Adipose tissue (tissue), 3 donors: ENCODE measurements around the gene RASGEF1C. TPM values are rescaled to one million over a fixed set of nuclear protein-coding genes. Genes with fewer than 3 reads are reported as not detected.

Experiments
- H3K27ac ChIP-seq: one replicate; pipeline ENCODE4 v1.5.1; 2013; ENCODE audit warnings: low read depth, low read length
- WGBS, 3 donors: extraction: QIAGEN DNeasy Blood & Tissue Kit; methylation state at CpG; one replicate each; pipeline ENCODE4 v1.1.7; 2013; 5-methylcytosine and 5-hydroxymethylcytosine counted together
- polyA plus RNA-seq, 3 donors: library from polyadenylated mRNA; stranded (reverse); fragments of 200-250 nt; gene quantifications; one replicate each; pipeline ENCODE4 v1.2.3, GENCODE V29; 2013
- donor health status: healthy with polysubstance abuse.
- donor health status: Bipolar disorder and iron deficiency.
- donor health status: healthy.

Gene RASGEF1C
- polyA plus RNA-seq, 3 donors, result 0.09 TPM; not detected in 1

DNA sequence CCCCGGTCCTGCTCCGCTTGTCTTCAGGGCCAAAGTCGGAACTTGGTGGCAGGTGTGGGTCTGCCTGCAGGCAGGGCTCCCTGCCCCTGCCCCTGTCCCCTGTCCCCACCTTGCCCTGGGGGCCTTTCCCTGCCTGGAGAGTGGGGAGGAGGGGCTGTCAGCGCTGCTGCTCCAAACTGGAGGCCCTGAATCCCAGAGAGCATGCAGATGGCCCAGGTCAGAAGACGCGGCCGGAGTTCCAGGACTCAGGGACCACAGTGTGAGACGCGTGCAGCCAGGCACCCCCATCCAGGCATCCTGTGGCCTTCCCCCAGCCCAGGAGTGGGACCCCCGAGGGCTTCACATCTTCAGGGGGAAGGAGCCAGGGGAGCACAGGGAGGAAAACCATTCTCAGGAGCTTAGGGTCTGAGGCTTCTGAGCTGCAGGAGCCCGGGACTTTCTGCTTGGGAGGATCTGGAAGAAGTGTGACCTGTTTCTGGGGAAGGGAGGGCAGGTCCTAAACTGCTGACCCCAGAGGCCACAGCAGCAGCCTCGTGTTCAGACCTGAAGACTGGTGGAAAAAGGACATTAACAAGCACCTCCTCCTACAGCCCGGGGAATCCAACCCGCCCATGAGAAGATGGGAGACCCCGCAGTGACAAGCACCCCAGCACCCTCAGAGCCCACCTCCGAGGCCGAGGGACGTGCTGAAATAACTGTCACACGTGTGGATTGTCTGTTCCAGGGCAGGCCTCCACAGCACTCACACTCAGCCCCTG, 38.0 kb downstream of the RASGEF1C start:
- 82 to 87% (median 85%) methylated on average over 19 of the region's 19 CpGs for WGBS, 3 donors
- H3K27ac ChIP-seq, result no peak overlapping the region

DNA sequence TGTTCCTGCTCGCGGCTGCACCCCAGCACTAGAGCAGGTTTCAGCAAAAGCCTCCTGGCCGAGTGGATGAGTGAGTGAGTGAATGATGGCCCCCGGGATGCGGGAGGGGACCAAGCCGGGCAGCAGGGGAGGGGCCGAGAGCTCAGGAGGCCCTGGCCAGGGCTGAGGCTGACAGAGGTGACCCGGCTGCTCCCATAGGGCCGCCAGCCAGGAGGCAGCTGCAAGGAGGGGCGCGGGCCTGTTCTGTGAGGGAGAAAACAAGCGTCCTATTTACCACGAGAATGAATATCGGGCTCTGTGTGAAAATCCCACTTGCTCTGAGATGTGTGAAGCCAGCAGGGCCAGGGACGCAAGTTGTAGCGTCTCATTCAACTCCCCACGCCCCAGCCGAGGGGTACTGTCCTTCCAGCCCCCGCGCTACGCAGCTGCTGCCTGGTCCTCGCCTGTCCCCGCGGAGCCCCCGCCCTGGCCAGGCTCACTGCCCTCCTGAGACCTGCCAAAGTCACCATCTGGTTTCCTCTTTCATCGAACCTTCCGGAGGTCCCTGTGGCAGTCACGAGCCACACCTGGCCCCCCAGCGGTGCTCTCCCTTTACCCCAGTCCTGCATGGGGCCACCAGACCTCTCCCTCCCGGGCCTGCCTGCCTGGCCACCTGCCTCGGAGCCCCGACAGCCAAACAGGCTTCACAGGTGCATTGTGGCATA, 38.8 kb downstream of the RASGEF1C start:
- H3K27ac ChIP-seq, result no peak overlapping the region
- 46 to 60% (median 49%) methylated on average over 32 of the region's 32 CpGs for WGBS, 3 donors

DNA sequence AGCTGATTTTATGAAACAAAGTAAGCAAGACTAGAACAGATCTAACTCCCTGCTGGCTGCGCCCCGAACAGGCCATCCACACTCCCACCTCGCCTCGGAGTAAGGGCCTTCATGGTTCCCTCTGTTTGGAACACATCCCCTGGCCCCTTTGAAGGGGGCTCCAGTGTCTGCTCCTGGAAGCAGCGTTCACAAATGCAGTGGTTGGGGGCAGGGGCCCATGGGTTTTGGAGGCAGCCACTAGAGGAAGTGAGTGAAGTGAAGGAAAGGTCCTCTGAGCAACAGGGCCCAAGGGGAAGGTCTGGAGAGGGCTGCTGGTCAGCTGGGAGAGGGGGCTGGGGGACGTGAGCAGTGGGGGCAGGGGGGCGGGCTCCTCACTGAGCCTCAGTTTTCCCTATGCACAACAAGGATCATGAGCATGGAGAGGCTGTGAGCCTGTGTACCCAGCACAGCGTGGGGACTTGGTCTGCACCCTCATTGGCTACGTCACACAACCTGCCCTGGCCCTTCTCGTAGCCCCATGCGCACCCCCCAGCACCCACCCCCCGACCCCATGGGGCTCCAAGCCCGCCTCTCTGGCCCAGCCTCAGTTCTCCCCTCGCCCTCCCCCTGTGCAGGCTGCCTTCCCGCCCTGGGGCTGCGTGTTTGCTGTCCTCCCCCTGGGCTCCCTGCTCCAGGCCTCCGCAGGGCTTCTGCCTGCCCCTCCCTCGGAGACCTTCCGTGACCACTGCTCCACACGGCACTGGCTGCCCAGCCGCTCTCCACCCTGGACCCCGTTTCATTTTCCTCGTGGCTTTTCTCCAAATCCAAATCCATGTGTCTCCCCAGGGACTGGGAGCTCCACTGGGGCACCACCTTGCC, 39.5 kb downstream of the RASGEF1C start:
- no peak overlapping the region for H3K27ac ChIP-seq
- 59 to 66% (median 63%) methylated on average over 18 to 23 of the region's 23 CpGs for WGBS, 3 donors

DNA sequence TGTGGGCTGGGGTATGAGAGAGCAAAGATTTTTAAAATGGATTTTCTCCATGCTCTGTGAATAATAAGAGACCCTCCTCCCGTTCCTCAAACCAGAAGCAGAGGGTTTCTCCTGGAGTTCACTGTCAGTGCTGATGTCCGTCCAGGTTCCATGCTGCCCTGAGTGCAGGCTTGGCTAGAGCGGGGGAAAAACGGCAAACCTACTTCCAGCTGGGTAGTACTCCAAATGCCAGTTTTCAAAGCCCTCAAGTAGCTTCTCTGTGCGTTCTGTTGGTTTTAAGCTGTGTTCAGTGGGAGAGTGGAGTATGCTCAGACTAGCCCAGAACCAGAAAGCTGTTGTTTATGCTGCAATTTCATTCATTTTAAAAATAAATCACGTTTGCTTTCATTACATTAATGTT, 40.3 kb downstream of the RASGEF1C start:
- 79 to 82% (median 81%) methylated on average over 6 of the region's 6 CpGs for WGBS, 3 donors
- no peak overlapping the region for H3K27ac ChIP-seq

DNA sequence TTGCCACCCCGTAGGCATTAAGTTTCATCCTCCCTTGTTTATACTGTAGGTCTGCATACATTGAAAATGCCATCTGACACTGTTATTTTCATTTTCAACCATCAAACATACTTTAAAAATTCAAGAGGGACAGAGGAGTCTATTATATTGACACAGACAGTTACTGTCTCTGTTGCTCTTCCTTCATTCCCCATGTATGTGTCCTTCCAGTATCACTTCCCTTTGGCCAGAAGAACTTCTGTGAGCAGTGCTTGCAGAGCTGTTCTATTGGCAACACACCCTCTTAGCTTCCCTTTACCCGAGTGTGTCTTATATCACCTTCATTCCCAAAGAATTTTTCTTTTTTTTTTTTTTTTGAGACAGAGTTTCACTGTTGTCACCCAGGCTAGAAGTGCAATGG, 42.8 kb downstream of the RASGEF1C start:
- WGBS, 3 donors, result 64 to 73% (median 65%) methylated on average over 2 of the region's 2 CpGs
- no peak overlapping the region for H3K27ac ChIP-seq

DNA sequence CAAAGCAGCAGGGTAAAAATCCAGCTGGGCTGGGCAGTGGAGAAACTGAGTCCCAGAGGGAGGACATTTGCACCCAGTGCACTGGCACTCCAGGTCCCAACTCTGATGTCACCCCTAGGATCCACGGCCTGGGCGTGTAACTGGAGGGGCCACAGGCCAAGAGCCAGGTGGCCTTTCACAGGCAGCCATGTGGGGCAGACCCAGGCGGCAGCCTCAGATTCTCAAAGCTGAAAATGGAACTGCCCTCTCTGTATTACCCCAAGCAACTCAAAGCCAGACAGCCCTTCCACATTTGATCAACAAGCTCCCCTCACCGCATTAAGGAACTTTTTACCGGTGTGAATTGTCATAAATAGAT, 46.7 kb downstream of the RASGEF1C start:
- WGBS, 3 donors, result 84 to 86% (median 85%) methylated on average over 5 of the region's 5 CpGs
- H3K27ac ChIP-seq, result no peak overlapping the region

DNA sequence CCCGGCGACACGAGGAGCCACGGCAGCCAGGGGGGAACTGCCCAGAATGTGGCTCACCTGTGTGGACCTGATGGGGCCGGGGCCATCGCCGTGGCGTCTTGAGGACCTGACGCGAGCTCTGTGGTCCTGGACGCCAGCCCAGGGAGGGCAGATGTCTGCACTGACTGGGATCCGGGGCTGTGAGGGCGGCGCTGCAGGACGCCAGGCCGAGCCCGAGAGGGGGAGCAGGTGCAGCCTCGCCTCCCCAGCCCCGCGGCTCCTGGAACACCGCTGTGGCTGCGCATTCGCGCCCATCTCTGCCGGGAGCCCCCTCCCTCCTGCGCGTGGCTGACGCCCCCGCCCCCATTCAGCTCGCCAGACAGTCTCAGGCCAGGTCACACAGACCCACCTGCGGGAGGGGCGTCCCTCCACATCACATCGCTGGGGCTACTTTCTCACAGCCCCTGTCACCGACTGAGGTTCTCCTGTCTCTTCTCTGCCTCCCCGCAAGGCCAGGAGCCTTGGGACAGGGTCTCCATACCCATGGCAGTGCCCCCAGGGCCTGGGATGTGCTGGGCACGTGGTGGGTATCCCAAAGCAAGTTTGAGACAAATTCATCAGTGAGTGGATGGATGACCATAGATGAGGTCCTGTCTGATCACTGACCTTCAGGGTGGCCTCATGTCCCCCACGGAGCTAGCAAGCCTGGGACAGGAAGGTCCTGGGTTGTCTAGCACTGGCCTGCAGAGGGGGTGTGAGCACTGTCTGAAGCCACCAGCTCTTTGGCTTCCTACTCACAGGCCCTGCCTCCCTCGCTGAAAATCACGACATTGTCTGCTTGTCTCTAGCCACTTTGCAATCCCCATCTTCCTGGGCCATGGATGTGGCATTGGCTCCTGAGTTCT, 47.3 kb downstream of the RASGEF1C start:
- no peak overlapping the region for H3K27ac ChIP-seq
- 48 to 74% (median 59%) methylated on average over 30 to 39 of the region's 39 CpGs for WGBS, 3 donors

DNA sequence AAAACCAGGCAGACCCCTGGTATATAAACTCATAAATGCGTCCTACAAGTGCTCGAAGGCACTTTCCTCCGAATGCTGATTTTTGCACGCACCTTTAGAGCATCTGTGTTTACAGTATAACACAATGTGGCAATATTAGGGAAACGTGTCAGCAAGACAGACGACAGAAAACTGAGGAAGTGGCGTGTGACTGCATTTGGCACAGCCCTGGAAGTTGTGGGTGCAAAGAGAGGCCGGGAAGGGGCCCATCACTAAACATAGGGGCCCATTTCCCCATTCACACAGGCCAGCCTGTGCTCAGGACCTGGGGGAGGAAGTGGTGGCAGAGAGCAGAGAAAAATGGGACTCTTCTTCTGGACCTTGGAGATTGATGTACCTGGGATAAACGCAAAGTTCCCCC, 48.2 kb downstream of the RASGEF1C start:
- WGBS, 3 donors, result 37 to 59% (median 39%) methylated on average over 9 of the region's 9 CpGs
- H3K27ac ChIP-seq, result no peak overlapping the region

DNA sequence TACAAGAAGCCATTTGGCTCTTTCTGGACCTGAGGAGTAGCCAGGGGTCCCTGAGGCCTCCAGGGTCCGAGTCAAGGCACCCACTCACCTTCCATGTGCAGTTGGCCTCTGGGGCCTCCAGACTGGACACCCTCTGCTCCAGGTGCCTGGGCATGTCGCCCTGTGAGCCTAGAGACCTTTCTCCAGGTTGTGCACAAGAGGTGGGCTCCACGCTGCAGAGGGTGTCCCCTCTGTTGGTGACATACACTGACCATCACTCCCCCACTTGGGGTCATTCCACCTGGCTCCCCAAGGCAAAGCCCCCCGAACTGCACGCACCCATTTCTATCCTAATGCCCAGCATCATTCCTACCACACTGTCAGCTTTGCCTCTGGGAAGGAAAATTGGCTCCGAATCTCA, 48.8 kb downstream of the RASGEF1C start:
- WGBS, 3 donors, result 72 to 87% (median 81%) methylated on average over 6 of the region's 6 CpGs

DNA sequence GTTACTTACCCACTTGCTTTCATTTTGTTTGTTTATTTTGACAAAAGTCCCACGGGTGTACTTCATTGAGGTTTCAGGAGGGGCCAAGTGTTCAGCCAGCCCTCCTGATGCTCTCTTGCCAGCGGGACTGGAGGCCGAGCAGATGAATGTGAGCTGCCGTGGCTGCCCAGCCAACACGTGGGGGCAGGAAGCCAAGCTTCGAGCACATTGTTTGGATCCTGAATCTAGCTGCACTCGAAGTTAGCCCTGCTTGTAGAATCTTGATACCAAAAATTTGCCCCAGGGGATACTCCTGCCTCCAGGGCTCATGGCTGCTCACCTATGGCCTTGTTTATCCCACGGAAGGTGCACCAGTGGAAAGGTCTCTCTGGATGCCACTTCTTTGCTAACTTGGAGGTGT, 49.3 kb downstream of the RASGEF1C start:
- no peak overlapping the region for H3K27ac ChIP-seq
- WGBS, 3 donors, result 41 to 60% (median 46%) methylated on average over 8 of the region's 8 CpGs

More for the DNA sequence above, 48.8 kb downstream of the RASGEF1C start:
- no peak overlapping the region for H3K27ac ChIP-seq

DNA sequence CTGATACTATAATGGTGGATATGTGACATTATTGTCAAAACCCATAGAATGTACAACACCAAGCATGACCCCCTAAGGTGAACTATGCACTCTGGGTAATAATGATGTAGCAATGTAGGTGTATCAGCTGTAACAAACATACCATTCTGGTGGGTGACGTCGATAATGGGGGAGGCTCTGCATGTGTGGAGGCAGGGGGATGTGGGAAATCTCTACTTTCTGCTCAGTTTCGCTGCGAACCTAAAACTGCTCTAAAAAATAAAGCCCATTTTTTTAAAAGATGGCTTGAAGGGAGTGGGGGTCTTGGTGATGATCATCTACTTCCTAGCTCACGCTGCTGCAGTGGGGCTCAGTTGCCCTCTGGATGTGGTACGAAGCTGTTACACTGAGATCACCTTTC, 51.1 kb downstream of the RASGEF1C start:
- no peak overlapping the region for H3K27ac ChIP-seq
- 85 to 94% (median 91%) methylated on average over 6 of the region's 6 CpGs for WGBS, 3 donors

DNA sequence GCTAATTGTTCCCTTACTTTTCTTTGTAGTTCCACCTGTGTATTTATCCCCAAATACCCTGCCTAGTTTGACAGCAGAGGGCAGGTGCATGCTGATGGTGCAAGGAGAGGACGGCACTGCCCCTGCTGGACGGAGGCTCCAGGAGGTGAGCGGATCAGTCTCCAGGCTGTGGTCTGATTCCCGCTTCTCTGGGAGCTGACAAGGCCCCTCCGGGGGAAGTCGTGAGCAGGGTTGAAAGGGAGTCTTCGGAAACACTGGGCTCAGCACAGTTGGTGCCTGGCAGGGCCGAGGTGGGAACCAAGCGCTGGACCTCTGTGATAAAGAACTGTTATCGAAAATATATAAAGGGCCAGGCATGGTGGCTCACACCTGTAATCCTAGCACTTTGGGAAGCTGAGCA, 52.9 kb downstream of the RASGEF1C start:
- no peak overlapping the region for H3K27ac ChIP-seq
- 83 to 86% (median 86%) methylated on average over 10 of the region's 10 CpGs for WGBS, 3 donors

DNA sequence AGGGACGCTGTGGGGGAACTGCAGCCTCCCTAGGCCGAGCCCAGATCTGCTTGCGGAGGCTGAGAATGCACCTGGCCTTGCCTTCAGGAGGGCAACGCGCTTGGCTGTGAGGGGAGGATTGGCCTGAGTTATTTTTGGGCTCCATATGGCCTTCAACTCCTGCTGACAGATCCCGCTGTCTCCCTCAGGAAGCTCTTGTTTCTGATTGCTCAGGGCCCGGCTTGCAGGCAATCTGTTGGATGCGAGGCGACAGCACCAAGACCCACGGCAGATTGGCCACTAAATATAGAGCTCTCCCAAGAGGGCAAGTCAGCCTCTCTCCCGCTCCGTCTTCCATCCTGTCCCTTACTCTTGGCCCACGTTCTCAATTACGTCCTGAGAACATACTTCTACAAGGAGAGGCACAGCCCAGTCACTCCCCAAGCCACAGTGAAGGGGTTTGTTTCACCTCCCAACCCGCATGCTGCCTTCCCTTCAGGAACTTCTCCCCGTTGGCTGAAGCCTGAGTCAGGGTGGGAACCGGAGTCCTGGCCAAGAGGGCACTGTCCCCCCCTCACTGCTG, 53.6 kb downstream of the RASGEF1C start:
- no peak overlapping the region for H3K27ac ChIP-seq
- WGBS, 3 donors, result 69 to 85% (median 72%) methylated on average over 17 of the region's 17 CpGs

DNA sequence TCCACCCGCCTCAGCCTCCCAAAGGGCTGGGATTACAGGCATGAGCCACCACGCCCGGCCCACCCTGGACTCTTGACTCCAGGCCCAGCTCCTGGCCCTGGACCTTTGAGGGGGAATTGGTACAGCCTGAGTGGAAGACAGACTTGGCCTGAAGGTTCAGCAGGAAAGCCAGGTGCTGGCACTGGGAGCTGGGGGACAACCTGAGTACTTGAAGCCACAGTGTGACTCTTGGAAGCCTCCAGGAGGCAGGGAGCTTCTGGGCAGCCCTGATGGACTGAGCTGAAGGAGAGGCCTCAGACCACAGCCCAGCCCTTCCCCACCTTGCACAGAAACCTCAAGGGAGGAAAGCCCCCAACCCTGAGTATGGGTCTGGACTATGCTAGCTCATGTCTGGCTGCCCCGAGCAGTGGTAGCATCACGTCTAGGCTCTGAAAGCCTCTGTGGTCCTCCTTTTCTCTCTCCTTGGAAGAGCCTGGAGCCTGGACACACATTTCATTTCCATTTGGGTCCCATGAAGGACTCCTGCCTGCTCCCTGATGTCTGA, 54.1 kb downstream of the RASGEF1C start:
- no peak overlapping the region for H3K27ac ChIP-seq

DNA sequence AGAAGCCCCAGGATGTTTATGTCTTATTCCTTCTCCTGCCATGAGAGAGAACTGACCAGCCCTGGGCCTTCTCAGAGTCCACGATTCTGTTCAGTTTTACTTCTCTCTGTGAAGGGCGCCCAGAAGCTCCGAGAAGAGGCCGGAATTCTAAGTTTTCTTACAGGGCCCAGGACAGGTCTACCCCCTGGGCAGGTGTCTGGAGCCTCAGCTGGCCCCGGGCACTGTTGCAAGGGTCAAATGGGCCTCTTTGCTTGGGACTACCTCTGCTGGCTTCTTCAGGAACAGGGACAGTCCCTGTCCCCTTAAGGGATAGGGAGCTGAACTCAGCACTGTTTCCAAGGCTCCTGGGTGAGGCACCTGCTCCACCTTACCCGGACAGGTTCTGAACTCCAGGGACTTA, 55.0 kb downstream of the RASGEF1C start:
- H3K27ac ChIP-seq, result no peak overlapping the region
- 55 to 84% (median 82%) methylated on average over 6 of the region's 6 CpGs for WGBS, 3 donors

More for the DNA sequence above, 54.1 kb downstream of the RASGEF1C start:
- 94 to 99% (median 94%) methylated on average over 5 of the region's 5 CpGs for whole genome bisulfite sequencing, 3 donors

DNA sequence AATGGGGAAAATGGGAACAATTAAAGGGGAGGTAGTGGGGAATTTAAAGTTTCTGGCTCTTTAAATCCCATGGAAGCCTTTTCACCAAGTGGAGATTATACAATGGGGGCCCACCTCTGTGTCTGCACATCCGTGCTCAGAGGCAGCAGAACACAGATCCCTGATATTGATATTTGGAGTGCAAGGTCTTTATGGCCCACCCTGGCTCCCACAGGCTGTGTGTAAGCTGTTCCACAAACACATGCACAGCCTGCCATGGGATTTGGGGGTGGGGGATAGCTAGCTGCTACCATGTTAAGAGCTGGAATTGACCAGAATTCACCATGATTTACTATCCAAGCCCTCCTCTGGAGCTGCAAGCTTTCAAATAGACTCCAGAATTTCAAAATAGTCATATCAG, 55.9 kb downstream of the RASGEF1C start:
- 0 to 33% (median 2%) methylated on average over 1 of the region's 1 CpG for WGBS, 3 donors
- no peak overlapping the region for H3K27ac ChIP-seq

DNA sequence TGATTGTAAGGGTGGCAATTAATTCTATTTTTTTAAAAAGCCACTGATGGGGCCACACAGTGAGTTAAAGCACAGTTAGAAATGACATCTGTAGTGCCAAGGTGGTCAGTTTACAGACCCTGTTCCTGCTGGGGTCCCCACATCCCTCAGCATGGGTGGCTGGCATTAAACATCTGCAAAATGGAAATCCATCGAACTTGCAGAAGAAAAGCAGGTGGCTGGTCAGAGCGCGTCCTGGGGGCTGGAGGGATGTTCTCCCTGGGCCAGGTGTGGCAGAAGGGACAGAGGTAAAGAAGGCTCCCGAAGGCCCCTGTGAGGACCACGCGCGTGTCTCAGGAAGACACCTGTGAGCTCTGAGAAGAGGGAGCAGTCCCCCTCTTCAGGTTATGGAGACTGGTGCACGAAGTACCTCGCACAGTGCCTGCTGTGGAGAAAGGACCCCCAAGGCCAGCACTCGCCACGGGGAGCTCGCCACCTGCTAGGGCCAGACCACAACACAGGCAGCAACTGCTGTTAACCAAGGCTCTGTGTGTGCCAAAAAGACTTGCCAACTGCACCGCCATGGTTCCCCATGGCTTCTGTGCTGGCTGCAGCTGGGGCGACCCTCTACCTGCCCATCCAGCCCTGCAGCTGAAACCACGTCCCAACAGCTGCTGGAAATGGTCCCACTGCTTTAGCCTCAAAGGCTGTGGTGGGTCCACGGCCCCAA, 65.2 kb downstream of the RASGEF1C start:
- no peak overlapping the region for H3K27ac ChIP-seq
- 81 to 83% (median 82%) methylated on average over 16 of the region's 16 CpGs for WGBS, 3 donors
